Loucy (cell line): ENCODE measurements around the gene RELL2.

Experiments used
- H2AFZ ChIP-seq: fragments of 200-600 bp; sonication (generic); 2 replicates; pipeline ENCODE4 v1.6.0; 2016; ENCODE audit warnings: antibody characterized with exemption, mild to moderate bottlenecking, low read length, moderate library complexity
- H3F3A ChIP-seq: fragments of 200-600 bp; 2 replicates; pipeline ENCODE4 v1.6.0; 2016; ENCODE audit warnings: antibody characterized with exemption, low read depth, mild to moderate bottlenecking
- H3K27me3 ChIP-seq: fragments of 200-600 bp; sonication (generic); 2 replicates; pipeline ENCODE4 v1.6.1; 2014; ENCODE audit warnings: low read length, mild to moderate bottlenecking; ENCODE audit not compliant: insufficient read depth, poor library complexity, severe bottlenecking
- H3K36me3 ChIP-seq: fragments of 200-600 bp; sonication (generic); 2 replicates; pipeline ENCODE4 v1.6.1; 2016; ENCODE audit warnings: low read length; ENCODE audit not compliant: insufficient read depth
- H3K4me1 ChIP-seq: fragments of 200-600 bp; sonication (generic); 2 replicates; pipeline ENCODE4 v1.5.1; 2014; ENCODE audit warnings: low read length, mild to moderate bottlenecking; ENCODE audit not compliant: insufficient read depth, poor library complexity, severe bottlenecking
- H3K4me2 ChIP-seq: fragments of 200-600 bp; sonication (generic); 2 replicates; pipeline ENCODE4 v1.6.0; 2014; ENCODE audit warnings: antibody characterized with exemption, low read length, low read depth, mild to moderate bottlenecking; ENCODE audit not compliant: poor library complexity, severe bottlenecking
- H3K4me3 ChIP-seq: fragments of 200-600 bp; sonication (generic); 2 replicates; pipeline ENCODE4 v1.5.1; 2014; ENCODE audit warnings: low read length, mild to moderate bottlenecking, mixed read lengths; ENCODE audit not compliant: poor library complexity, severe bottlenecking
- H3K79me2 ChIP-seq: fragments of 200-600 bp; sonication (generic); 2 replicates; pipeline ENCODE4 v1.6.1; 2014; ENCODE audit warnings: low read length; ENCODE audit not compliant: insufficient read depth
- H3K9ac ChIP-seq: fragments of 200-600 bp; sonication (generic); 2 replicates; pipeline ENCODE4 v1.6.0; 2014; ENCODE audit warnings: mild to moderate bottlenecking, low read depth, low read length, moderate library complexity; ENCODE audit not compliant: poor library complexity, severe bottlenecking
- H3K9me2 ChIP-seq: fragments of 200-600 bp; sonication (generic); replicated peaks from 2 replicates; pipeline ENCODE4 v1.6.1; 2016; ENCODE audit warnings: low read depth, low read length, mixed read lengths
- H3K9me3 ChIP-seq: fragments of 200-600 bp; sonication (generic); 2 replicates; pipeline ENCODE4 v1.6.1; 2014; ENCODE audit warnings: mild to moderate bottlenecking, antibody characterized with exemption, low read length, low read depth; ENCODE audit not compliant: insufficient read depth
- H4K20me1 ChIP-seq: fragments of 200-600 bp; sonication (generic); 2 replicates; pipeline ENCODE4 v1.6.0; 2014; ENCODE audit warnings: antibody characterized with exemption, low read length, mild to moderate bottlenecking; ENCODE audit not compliant: insufficient read depth, poor library complexity, severe bottlenecking
- EZH2phosphoT487 ChIP-seq: fragments of 200-600 bp; IDR thresholded peaks from 2 replicates; pipeline ENCODE4 v1.6.1; 2018; ENCODE audit warnings: antibody characterized with exemption, mild to moderate bottlenecking, moderate library complexity, borderline replicate concordance
- TF ChIP-seq, protein P1 (sequence below): fragments of 200-600 bp; sonication (generic); conservative IDR thresholded peaks from 2 replicates; pipeline ENCODE4 v1.5.1; 2014; ENCODE audit warnings: mild to moderate bottlenecking, antibody characterized with exemption, low read length

The RELL2 gene

DNA sequence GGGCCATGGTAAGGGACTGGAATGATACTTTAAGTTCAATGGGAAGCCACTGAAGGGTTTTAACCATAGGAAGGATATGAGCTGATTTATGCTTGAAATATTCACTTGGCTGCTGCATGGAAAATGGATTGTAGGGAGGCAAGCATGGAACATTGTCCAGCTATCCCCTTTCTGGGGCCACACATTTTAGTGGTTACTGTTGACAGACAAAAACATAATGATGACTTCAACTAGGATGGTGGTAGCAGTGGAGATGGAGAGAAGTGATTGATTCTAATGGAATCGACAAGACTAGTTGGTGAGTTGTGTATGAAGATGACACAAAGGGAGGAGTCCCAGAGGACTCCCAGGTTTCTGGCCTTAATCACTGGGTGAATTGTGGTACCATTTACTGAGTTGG lies 20.6 kb downstream of the RELL2 start:
- H3K4me1 ChIP-seq, result no peaks in the 10 kb centered on the region
- no peaks in the 10 kb centered on the region for H3K27me3 ChIP-seq
- H3K4me3 ChIP-seq, result no peak overlapping the region
- H3K36me3 ChIP-seq, result no peaks in the 10 kb centered on the region
- TF ChIP-seq, protein P1, sequence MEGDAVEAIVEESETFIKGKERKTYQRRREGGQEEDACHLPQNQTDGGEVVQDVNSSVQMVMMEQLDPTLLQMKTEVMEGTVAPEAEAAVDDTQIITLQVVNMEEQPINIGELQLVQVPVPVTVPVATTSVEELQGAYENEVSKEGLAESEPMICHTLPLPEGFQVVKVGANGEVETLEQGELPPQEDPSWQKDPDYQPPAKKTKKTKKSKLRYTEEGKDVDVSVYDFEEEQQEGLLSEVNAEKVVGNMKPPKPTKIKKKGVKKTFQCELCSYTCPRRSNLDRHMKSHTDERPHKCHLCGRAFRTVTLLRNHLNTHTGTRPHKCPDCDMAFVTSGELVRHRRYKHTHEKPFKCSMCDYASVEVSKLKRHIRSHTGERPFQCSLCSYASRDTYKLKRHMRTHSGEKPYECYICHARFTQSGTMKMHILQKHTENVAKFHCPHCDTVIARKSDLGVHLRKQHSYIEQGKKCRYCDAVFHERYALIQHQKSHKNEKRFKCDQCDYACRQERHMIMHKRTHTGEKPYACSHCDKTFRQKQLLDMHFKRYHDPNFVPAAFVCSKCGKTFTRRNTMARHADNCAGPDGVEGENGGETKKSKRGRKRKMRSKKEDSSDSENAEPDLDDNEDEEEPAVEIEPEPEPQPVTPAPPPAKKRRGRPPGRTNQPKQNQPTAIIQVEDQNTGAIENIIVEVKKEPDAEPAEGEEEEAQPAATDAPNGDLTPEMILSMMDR, result no peak
- no peak for TF ChIP-seq EZH2phosphoT487
- H3K9me2 ChIP-seq, result no peaks in the 10 kb centered on the region
- H3K9ac ChIP-seq, result no peak overlapping the region
- H3K9me3 ChIP-seq, result no peaks in the 10 kb centered on the region
- no peaks in the 10 kb centered on the region for H4K20me1 ChIP-seq
- H3F3A ChIP-seq, result no peaks in the 10 kb centered on the region
- H2AFZ ChIP-seq, result no peak overlapping the region
- no peaks in the 10 kb centered on the region for H3K79me2 ChIP-seq
- H3K4me2 ChIP-seq, result no peak overlapping the region

DNA sequence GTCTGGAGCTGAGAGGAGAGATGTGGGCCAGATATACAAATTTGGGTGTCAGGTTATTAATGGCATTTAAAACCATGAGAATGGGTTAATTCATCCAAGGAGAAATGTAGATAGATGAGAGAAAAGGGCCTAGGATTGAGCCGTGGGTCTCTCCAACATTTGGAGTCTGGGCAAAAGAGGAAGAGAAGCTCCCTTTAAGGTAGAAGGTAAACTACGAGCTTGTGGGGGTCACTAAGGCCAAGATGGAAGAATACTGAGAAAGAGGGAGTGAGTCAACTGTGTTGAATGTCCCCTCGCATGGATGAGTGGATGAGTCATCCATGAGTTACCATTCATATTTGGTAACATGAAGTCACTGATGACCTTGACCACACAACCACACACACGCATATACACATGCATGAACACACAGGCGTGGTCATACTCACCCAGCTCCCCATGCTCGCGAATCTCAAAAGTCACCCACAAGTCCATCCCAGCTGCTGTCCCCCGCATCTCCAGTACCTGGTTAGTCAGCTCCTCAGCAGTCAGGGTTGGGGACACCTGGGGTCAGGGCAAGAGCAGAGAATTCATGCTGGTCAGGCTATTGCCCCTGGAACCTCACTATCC lies 21.2 kb downstream of the RELL2 start:
- H3K9me3 ChIP-seq, result no peaks in the 10 kb centered on the region
- H3K9me2 ChIP-seq, result no peaks in the 10 kb centered on the region
- no peak overlapping the region for H2AFZ ChIP-seq
- H3K9ac ChIP-seq, result no peak overlapping the region
- H3K36me3 ChIP-seq, result no peaks in the 10 kb centered on the region
- H3K4me2 ChIP-seq, result no peak overlapping the region
- no peak for TF ChIP-seq EZH2phosphoT487
- TF ChIP-seq, protein P1, result no peak
- no peak overlapping the region for H3K4me3 ChIP-seq
- H3F3A ChIP-seq, result no peaks in the 10 kb centered on the region
- H3K27me3 ChIP-seq, result no peaks in the 10 kb centered on the region
- H3K79me2 ChIP-seq, result no peaks in the 10 kb centered on the region
- no peaks in the 10 kb centered on the region for H4K20me1 ChIP-seq
- H3K4me1 ChIP-seq, result no peaks in the 10 kb centered on the region

DNA sequence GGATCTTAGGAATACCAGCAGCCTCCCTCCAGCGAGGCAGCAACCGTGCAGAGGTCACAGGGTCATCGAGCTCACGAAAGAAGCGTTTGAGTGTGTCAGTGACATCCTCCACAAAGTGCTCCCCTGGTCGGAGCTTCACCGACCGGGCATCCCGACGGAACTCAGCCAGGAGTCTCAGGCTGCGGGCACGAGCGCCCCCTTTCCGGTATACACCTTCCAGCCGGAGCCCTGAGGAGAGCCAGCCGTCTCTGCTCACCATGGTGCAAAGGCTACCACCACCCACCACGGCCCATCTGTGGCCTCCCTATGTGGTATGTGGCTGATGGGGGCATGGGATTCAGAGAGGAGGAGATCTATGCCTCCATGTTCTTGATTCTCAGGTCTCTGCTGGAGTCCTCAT lies 25.2 kb downstream of the RELL2 start:
- Histone ChIP-seq H3K4me1 (no peaks in the 10 kb centered on the region), H3K9me2 (no peaks in the 10 kb centered on the region), H3K79me2 (no peaks in the 10 kb centered on the region), H3K4me3 (no peak overlapping the region), H3K36me3 (no peaks in the 10 kb centered on the region), H3K9me3 (no peaks in the 10 kb centered on the region), H4K20me1 (no peaks in the 10 kb centered on the region), H3K4me2 (no peak overlapping the region), H2AFZ (no peak overlapping the region), H3K27me3 (no peaks in the 10 kb centered on the region), H3K9ac (no peak overlapping the region), H3F3A (no peaks in the 10 kb centered on the region)
- TF ChIP-seq, protein P1, result no peak
- TF ChIP-seq EZH2phosphoT487, result no peak
